ENCODE measurements around the gene DEFB128.

GRCh38 chr20:142290-142689, 47.2 kb downstream of the DEFB128 start, which contains the start of gene DEFB126:
- TF ChIP-seq EZH2 (IDR thresholded peaks at IDR 0.05; ENCODE audit: low read length, missing control alignments) (no peak), CTCF (conservative IDR thresholded peaks at IDR 0.05 in 1 of 2, IDR thresholded peaks at IDR 0.05 in 1 of 2; ENCODE audit: low read depth in 1 of 2, low read length in 2 of 2) (no peak)

Data from fibroblast of lung (primary cell).